AG09319 (cell line): ENCODE data around the gene GJA9.

ENCODE experiments used
- DNase-seq: peaks from one replicate; pipeline ENCODE4 v3.0.0-alpha.2; 2010; ENCODE audit warnings: low read depth; ENCODE audit errors: extremely low read depth
- CTCF ChIP-seq: IDR thresholded peaks from 2 replicates; pipeline ENCODE4 v1.5.1; 2011; ENCODE audit warnings: low read depth, mild to moderate bottlenecking, inconsistent platforms, low read length, moderate library complexity

GJA9 gene

GRCh38 chr1:38881487-38881886 lies at the start of gene GJA9:
Gene GJA9, minus strand, starts transcription at chr1:38881587. Its CDS starts 5,489 bp downstream, at chr1:38876098.
- no peak for TF ChIP-seq CTCF
- DNase-seq = no peak

GRCh38 chr1:38929476-38929875 lies 48.1 kb upstream of the GJA9 start:
- no peak for DNase-seq

GRCh38 chr1:38929054-38929453 lies 47.7 kb upstream of the GJA9 start:
- no peak for DNase-seq
- no peak for TF ChIP-seq CTCF

More at GRCh38 chr1:38929476-38929875, 48.1 kb upstream of the GJA9 start:
- TF ChIP-seq CTCF = no peak

- no peak for DNase-seq
- TF ChIP-seq CTCF = no peak
These were observed 44.7 kb upstream of the GJA9 start for GRCh38 chr1:38926091-38926490.

- DNase-seq = no peak
- no peak for TF ChIP-seq CTCF
These were observed 44.0 kb upstream of the GJA9 start for GRCh38 chr1:38925391-38925790.

GRCh38 chr1:38923607-38924006 lies 42.2 kb upstream of the GJA9 start:
- TF ChIP-seq CTCF = no peak
- DNase-seq = no peak

GRCh38 chr1:38919130-38919529 lies 37.7 kb upstream of the GJA9 start:
- DNase-seq = no peak
- no peak; the same call in none of the 2 replicates for TF ChIP-seq CTCF
